IMR-90 (cell line): ENCODE measurements around the gene FBXO30.

Source experiments
- BHLHE40 ChIP-seq: fragments of 150-350 bp; IDR thresholded peaks from 2 replicates; pipeline ENCODE4 v1.6.1; 2016; ENCODE audit warnings: mild to moderate bottlenecking, low read depth, low read length
- CHD1 ChIP-seq: IDR thresholded peaks from 2 replicates; pipeline ENCODE4 v1.6.1; 2012; ENCODE audit warnings: low read depth, low read length, improper control_type of control experiment
- CTCF ChIP-seq: conservative IDR thresholded peaks from 2 replicates; pipeline ENCODE4 v1.5.1; 2012; ENCODE audit warnings: mild to moderate bottlenecking, low read depth, low read length, improper control_type of control experiment
- MAZ ChIP-seq: IDR thresholded peaks from 2 replicates; pipeline ENCODE4 v1.6.1; 2012; ENCODE audit warnings: low read depth, mild to moderate bottlenecking, low read length, improper control_type of control experiment, moderate library complexity, borderline replicate concordance
- MXI1 ChIP-seq: IDR thresholded peaks from 2 replicates; pipeline ENCODE4 v1.6.1; 2012; ENCODE audit warnings: low read depth, mild to moderate bottlenecking, low read length, moderate library complexity, borderline replicate concordance
- NFE2L2 ChIP-seq: fragments of 150-350 bp; IDR thresholded peaks from 2 replicates; pipeline ENCODE4 v1.6.1; 2016; ENCODE audit warnings: low read depth, mild to moderate bottlenecking, low read length
- POLR2A ChIP-seq: IDR thresholded peaks from 2 replicates; pipeline ENCODE4 v1.6.1; 2012; ENCODE audit warnings: mild to moderate bottlenecking, low read depth, low read length
- RAD21 ChIP-seq: IDR thresholded peaks from 2 replicates; pipeline ENCODE4 v1.6.1; 2012; ENCODE audit warnings: low read length, improper control_type of control experiment
- RCOR1 ChIP-seq: IDR thresholded peaks from 2 replicates; pipeline ENCODE4 v1.6.1; 2012; ENCODE audit warnings: mild to moderate bottlenecking, low read length, improper control_type of control experiment; ENCODE audit not compliant: insufficient replicate concordance
- SMC3 ChIP-seq: fragments of 150-350 bp; IDR thresholded peaks from 2 replicates; pipeline ENCODE4 v1.6.1; 2016; ENCODE audit warnings: low read depth, mild to moderate bottlenecking, antibody characterized with exemption, low read length, moderate library complexity
- USF2 ChIP-seq: fragments of 150-350 bp; IDR thresholded peaks from 2 replicates; pipeline ENCODE4 v1.6.1; 2017; ENCODE audit warnings: mild to moderate bottlenecking, antibody characterized with exemption, low read length, low read depth
- TF ChIP-seq, protein P1 (sequence below): fragments of 150-350 bp; IDR thresholded peaks from 2 replicates; pipeline ENCODE4 v1.6.1; 2016; ENCODE audit warnings: low read depth, mild to moderate bottlenecking, low read length, moderate library complexity, borderline replicate concordance

GRCh38 chr6:145830612-145831011, 16.0 kb upstream of the FBXO30 start:
- no peak for TF ChIP-seq NFE2L2
- no peak for TF ChIP-seq POLR2A
- TF ChIP-seq SMC3: no peak
- TF ChIP-seq CTCF: no peak
- no peak for TF ChIP-seq USF2
- TF ChIP-seq MAZ: no peak
- TF ChIP-seq, protein P1, sequence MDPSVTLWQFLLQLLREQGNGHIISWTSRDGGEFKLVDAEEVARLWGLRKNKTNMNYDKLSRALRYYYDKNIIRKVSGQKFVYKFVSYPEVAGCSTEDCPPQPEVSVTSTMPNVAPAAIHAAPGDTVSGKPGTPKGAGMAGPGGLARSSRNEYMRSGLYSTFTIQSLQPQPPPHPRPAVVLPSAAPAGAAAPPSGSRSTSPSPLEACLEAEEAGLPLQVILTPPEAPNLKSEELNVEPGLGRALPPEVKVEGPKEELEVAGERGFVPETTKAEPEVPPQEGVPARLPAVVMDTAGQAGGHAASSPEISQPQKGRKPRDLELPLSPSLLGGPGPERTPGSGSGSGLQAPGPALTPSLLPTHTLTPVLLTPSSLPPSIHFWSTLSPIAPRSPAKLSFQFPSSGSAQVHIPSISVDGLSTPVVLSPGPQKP: no peak
- no peak for TF ChIP-seq RAD21
- no peak for TF ChIP-seq MXI1
- TF ChIP-seq RCOR1: no peak
- TF ChIP-seq BHLHE40: no peak
- no peak for TF ChIP-seq CHD1
